Mesangial cell (primary cell): ENCODE results near the gene G6PC2. TPM values are rescaled to one million over a fixed set of nuclear protein-coding genes. Genes with fewer than 3 reads are reported as not detected.

Experiments used
- total RNA-seq: library from RNA; depleted of rRNA; stranded (reverse); fragments of >200 nt; gene quantifications from 2 replicates; pipeline ENCODE4 v1.2.3, GENCODE V29; 2015

Gene G6PC2, protein sequence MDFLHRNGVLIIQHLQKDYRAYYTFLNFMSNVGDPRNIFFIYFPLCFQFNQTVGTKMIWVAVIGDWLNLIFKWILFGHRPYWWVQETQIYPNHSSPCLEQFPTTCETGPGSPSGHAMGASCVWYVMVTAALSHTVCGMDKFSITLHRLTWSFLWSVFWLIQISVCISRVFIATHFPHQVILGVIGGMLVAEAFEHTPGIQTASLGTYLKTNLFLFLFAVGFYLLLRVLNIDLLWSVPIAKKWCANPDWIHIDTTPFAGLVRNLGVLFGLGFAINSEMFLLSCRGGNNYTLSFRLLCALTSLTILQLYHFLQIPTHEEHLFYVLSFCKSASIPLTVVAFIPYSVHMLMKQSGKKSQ
- not detected in 2 replicates for total RNA-seq

DNA sequence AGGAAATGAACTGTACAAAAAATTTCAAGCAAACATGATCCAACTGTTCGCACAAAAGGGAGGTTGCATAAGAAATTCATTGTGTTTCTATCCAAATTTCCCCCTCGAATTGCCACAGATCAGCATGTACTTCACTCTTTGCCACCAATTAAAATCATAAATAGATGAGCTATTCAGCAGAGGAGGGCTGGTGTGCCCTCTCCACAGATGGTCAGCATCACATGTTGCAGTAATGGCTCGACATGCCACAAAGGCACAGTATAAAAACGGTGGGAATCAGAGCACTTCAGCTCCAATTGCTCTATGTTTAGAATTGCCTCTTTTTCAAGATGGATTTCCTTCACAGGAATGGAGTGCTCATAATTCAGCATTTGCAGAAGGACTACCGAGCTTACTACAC, at the start of gene G6PC2:
Gene G6PC2 (plus strand): TSS at position 289 of the 400 bp plus-strand sequence. CDS start 41 bp downstream, at position 330.

DNA sequence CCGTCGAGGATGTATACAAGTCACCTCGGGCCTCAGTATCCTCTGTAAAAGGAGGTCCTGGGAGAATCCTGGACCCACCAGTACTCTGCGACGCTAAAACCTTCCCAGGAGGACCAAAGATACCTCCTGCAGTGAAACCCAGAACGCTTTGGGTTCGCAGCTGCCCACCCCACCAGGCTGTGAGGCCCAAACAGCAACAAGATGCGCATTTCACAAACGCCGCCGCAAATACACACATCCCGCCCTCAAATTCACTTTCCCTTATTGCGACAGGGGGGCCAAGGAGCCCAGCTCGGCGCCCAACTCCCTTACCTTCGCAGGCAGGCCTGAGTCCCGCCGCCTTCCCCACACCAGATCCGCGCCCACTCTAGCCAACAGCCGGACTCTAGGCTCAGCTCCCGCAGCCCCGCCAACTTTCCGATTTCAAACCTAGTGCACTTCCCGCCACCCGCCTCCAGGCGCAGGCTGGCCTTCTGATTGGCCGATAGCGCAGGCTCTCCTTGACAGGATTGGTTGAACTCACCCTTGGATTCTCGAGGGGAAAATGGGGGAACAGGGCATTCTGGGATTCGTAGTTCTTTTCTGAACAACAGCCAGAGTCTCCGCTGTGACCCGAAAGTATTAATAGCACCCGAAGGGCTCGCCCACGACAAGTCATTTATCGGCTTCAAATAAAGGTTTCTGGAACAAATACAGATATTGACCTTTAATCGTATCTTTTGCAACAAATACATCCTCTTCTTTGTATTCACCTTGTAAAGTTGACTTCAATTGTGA, 10.9 kb upstream of the G6PC2 start, which contains the start of gene SPC25:
Gene SPC25 (minus strand): TSS at position 425 of the 777 bp plus-strand sequence. CDS start 911 bp downstream, outside the sequence.

Other genes with a start within 250 kb of the G6PC2 start
- not detected in 2 replicates for gene NOSTRIN, start 98.7 kb upstream of the G6PC2 start, total RNA-seq
- gene SPC25, start 10.9 kb upstream of the G6PC2 start, total RNA-seq = 0.51 and 12.7 TPM in 2 replicates
- gene ABCB11, start 130.0 kb downstream of the G6PC2 start, total RNA-seq = not detected in 2 replicates
- 0.81 TPM in 1 of 2 replicates, not detected in the other for gene DHRS9, start 168.3 kb downstream of the G6PC2 start, total RNA-seq